DMS153 treated with DMSO at 0.1 percent for 48 hours (cell line): ENCODE results near the gene SS18.

ENCODE experiments used
- DNase-seq: peaks from one replicate; lab custom pipeline; 2025; ENCODE audit not compliant: unreplicated experiment; lab: John Stamatoyannopoulos, UW

Gene SS18

GRCh38 chr18:26003817-26004216, 86.6 kb downstream of the SS18 start:
- no peak for DNase-seq

GRCh38 chr18:26003356-26003755, 87.1 kb downstream of the SS18 start:
- DNase-seq = no peak

GRCh38 chr18:26002375-26002910, 88.0 kb downstream of the SS18 start:
- no peak for DNase-seq

GRCh38 chr18:25998461-25998860, 92.0 kb downstream of the SS18 start:
- no peak for DNase-seq

- DNase-seq = no peak
These were observed 97.8 kb downstream of the SS18 start for GRCh38 chr18:25992566-25992965.

- no peak for DNase-seq
These were observed 99.9 kb downstream of the SS18 start for GRCh38 chr18:25990473-25990872.

GRCh38 chr18:25985707-25986394, 104.6 kb downstream of the SS18 start:
- DNase-seq = no peak

- DNase-seq = no peak
These were observed 106.7 kb downstream of the SS18 start for GRCh38 chr18:25983730-25984129.

GRCh38 chr18:25982961-25983360, 107.5 kb downstream of the SS18 start:
- no peak for DNase-seq

- DNase-seq = no peak
These were observed 108.3 kb downstream of the SS18 start for GRCh38 chr18:25982153-25982552.

- DNase-seq = no peak
These were observed 110.9 kb downstream of the SS18 start for GRCh38 chr18:25979369-25980040.

- no peak for DNase-seq
These were observed 113.9 kb downstream of the SS18 start for GRCh38 chr18:25976554-25976953.

- DNase-seq = no peak
These were observed 115.8 kb downstream of the SS18 start for GRCh38 chr18:25974630-25975077.
